LNCAP (cell line): ENCODE results near the gene SLC26A1.

Experiments
- TF ChIP-seq, protein P1 (sequence below): fragments of 450-650 bp; IDR thresholded peaks from 2 replicates; pipeline ENCODE4 v1.5.1; 2017; ENCODE audit warnings: mild to moderate bottlenecking

Gene SLC26A1

GRCh38 chr4:1039493-1040343, 46.5 kb upstream of the SLC26A1 start:
- TF ChIP-seq, protein P1, sequence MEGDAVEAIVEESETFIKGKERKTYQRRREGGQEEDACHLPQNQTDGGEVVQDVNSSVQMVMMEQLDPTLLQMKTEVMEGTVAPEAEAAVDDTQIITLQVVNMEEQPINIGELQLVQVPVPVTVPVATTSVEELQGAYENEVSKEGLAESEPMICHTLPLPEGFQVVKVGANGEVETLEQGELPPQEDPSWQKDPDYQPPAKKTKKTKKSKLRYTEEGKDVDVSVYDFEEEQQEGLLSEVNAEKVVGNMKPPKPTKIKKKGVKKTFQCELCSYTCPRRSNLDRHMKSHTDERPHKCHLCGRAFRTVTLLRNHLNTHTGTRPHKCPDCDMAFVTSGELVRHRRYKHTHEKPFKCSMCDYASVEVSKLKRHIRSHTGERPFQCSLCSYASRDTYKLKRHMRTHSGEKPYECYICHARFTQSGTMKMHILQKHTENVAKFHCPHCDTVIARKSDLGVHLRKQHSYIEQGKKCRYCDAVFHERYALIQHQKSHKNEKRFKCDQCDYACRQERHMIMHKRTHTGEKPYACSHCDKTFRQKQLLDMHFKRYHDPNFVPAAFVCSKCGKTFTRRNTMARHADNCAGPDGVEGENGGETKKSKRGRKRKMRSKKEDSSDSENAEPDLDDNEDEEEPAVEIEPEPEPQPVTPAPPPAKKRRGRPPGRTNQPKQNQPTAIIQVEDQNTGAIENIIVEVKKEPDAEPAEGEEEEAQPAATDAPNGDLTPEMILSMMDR, result no peak

DNA sequence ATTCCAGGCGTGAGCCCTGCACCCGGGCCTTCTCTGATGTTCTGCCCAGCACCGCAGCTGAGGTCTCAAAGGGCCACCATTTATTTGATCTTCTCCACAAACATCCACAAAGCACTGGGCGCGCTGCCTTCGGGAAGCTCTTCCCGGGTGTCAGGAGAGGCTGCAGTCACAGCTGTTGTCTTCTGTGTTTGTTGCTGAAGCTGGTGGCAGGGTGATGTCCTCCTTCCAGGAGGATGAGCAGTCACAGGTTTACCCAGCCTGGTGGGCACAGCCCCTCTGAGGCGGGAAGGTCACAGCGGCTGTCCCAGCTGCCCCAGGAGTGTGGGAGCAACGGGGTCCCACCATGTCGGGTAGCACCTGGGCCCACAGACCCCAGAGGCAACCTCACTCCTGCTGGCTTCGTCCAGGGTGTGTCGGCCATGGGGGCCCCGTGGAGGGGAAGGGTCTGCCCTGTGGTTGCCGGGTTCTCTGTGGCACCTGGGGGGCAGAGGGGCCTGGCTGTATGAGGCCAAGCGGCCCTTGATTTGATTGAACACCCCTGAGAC, 45.8 kb upstream of the SLC26A1 start:
- TF ChIP-seq, protein P1, result no peak

- TF ChIP-seq, protein P1, result no peak
Observed at GRCh38 chr4:1036976-1037810, 44.0 kb upstream of the SLC26A1 start.

GRCh38 chr4:1036095-1036494, 42.9 kb upstream of the SLC26A1 start:
- TF ChIP-seq, protein P1, result no peak

- TF ChIP-seq, protein P1, result no peak
Observed at GRCh38 chr4:1035510-1035909, 42.3 kb upstream of the SLC26A1 start.

GRCh38 chr4:1033840-1034551, 40.8 kb upstream of the SLC26A1 start:
- TF ChIP-seq, protein P1, result no peak

DNA sequence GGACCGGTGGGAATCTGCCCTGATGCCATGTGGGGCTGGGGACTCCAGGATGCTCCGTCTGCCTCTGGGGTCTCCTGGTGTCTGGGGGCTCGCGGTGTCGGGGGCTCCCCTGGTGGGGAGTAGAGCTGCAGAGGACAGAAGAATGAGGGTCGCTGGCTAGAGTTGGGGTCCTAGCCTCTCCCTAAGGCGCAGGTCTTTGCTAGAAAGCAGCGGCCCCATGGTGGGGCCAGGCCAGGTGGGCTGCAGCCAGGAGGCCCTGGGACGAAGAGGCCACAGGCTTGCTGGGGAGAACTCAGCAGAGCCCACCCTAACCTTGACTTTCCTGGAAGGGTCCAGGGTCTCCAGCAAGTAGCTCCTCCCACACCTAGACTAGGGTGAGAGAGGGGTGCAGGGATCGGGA, 39.7 kb upstream of the SLC26A1 start:
- TF ChIP-seq, protein P1, result no peak
